Vagina (tissue), 2 donors: ENCODE data around the gene KAT2B. TPM values are rescaled to one million over a fixed set of nuclear protein-coding genes. Genes with fewer than 3 reads are reported as not detected.
"Not testable (repeated sequence)": the region's sequence is repeated elsewhere in the genome, so short reads cannot be mapped to it uniquely, and the experiment has no call there.

Source experiments
- DNase-seq, 2 donors: peaks; one replicate each; pipeline ENCODE4 v3.0.0-alpha.2; 2017; ENCODE audit errors: extremely low spot score in 2 of 2
- H3K27ac ChIP-seq: fragments of 200-600 bp; sonication (generic); one replicate; pipeline ENCODE4 v1.5.1; 2019
- H3K27me3 ChIP-seq: fragments of 200-600 bp; sonication (generic); one replicate; pipeline ENCODE4 v1.5.1; 2019
- H3K36me3 ChIP-seq, 2 donors: fragments of 200-600 bp; sonication (generic); one replicate each; pipeline ENCODE4 v1.5.1; 2017 to 2019
- H3K4me1 ChIP-seq: fragments of 200-600 bp; sonication (generic); one replicate; pipeline ENCODE4 v1.5.1; 2019
- H3K4me3 ChIP-seq, 2 donors: fragments of 200-600 bp; sonication (generic); 1 replicate in 1 of 2; 2 replicates in 1 of 2; pipeline ENCODE4 v1.5.1; 2016 to 2019
- H3K9me3 ChIP-seq: fragments of 200-600 bp; sonication (generic); one replicate; pipeline ENCODE4 v1.5.1; 2019
- POLR2A ChIP-seq, 2 donors: fragments of 450-650 bp; IDR thresholded peaks; one replicate each; pipeline ENCODE4 v1.6.1; 2017; ENCODE audit warnings: antibody characterized with exemption in 2 of 2, mild to moderate bottlenecking in 2 of 2, moderate library complexity in 2 of 2
- POLR2AphosphoS5 ChIP-seq, 2 donors: sonication (generic); formaldehyde crosslinking; IDR thresholded peaks; one replicate each; pipeline ENCODE4 v1.9.0; 2017; ENCODE audit warnings: antibody characterized with exemption in 2 of 2, mild to moderate bottlenecking in 2 of 2, low read depth in 1 of 2; ENCODE audit not compliant: insufficient read depth in 1 of 2
- intact Hi-C: fragments of 100-400 bp; cut with DNase I; formaldehyde crosslinking; loops from one replicate; pipeline ENCODE4 v1.15.1; 2023
- total RNA-seq: library from RNA; depleted of rRNA; stranded (reverse); fragments of >200 nt; gene quantifications from one replicate; pipeline ENCODE4 v1.2.3, GENCODE V29; 2016
- TF ChIP-seq, protein P1 (sequence below), 3 experiments: fragments of 450-650 bp in 2 of 3; fragments of 200-600 bp in 1 of 3; sonication (generic) in 1 of 3; IDR thresholded peaks; one replicate each; pipeline ENCODE4 v1.5.1; 2017 to 2019; ENCODE audit warnings: antibody characterized with exemption in 3 of 3, mild to moderate bottlenecking in 2 of 3, moderate library complexity in 2 of 3

Gene KAT2B
- total RNA-seq, 1 donor from 2014 or later: 41.0 TPM

DNA sequence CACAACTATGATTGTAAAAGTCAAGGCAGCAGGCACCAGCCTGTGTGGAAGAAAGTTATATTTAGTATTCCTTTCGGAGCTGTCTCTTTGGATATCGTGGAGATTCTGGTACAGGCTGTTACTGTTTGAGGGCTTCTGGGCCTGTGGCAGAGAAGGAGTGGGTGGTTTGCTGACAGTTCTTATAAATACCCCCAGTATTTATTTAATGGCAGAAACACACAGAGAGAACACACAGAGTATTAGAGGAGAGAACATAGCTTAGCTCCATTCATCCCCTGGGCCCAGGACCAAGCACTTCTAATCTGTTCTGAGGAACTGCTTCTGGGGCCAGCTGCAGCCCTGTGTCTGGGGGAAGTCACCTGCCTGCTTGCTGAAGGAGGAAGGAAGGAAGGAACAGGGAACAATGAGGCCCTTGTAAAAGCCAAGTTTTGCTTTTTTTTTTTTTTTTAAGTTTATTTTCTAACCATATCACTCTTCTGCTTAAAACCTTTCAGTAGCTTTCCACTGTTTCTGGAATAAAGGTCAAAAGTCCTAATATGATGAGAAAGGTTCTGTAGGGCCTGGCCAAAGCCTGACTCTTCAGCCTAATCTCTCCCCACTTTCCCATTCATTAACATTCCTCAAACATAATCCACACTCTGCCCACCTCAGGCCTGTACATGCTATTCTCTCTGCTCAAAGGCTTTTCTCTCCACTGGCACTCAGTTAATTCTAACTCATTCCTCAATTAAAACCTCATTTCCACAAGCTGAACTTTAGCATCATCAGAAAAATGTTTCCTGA lies 16.4 kb upstream of the KAT2B start:
- peak in 1 of 2 donors; percentile 63 for TF ChIP-seq POLR2AphosphoS5 (IDR thresholded peaks at IDR 0.05; ENCODE audit: insufficient read depth in 1 of 2, low read depth in 1 of 2)
- no peak for TF ChIP-seq POLR2A (IDR thresholded peaks at IDR 0.05)

DNA sequence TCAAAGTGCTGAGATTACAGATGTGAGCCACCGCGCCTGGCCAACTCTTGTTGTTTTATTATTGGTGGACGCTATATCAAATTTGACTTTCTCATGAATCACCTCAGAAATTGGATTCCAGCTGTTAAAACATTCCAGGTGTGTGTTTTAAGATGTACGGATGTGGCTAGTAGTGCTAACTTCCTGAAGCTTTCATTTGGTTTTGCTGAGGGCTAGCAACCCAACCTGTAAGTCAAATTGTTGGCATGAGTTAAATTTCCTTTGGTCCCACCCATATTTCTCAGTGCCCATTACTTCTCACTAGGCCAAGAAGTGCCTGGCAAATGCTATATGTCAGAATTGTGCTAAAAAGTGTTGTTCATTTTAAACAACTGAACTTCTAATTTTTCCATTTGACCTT lies 13.1 kb upstream of the KAT2B start:
- DNase-seq: no peak
- TF ChIP-seq POLR2A (IDR thresholded peaks at IDR 0.05) (no peak), POLR2AphosphoS5 (IDR thresholded peaks at IDR 0.05; ENCODE audit: insufficient read depth in 1 of 2, low read depth in 1 of 2) (no peak)
- TF ChIP-seq, protein P1, sequence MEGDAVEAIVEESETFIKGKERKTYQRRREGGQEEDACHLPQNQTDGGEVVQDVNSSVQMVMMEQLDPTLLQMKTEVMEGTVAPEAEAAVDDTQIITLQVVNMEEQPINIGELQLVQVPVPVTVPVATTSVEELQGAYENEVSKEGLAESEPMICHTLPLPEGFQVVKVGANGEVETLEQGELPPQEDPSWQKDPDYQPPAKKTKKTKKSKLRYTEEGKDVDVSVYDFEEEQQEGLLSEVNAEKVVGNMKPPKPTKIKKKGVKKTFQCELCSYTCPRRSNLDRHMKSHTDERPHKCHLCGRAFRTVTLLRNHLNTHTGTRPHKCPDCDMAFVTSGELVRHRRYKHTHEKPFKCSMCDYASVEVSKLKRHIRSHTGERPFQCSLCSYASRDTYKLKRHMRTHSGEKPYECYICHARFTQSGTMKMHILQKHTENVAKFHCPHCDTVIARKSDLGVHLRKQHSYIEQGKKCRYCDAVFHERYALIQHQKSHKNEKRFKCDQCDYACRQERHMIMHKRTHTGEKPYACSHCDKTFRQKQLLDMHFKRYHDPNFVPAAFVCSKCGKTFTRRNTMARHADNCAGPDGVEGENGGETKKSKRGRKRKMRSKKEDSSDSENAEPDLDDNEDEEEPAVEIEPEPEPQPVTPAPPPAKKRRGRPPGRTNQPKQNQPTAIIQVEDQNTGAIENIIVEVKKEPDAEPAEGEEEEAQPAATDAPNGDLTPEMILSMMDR (IDR thresholded peaks at IDR 0.05): no peak
- intact Hi-C loops: no loop called here
- Histone ChIP-seq H3K27me3 (no peaks in the 10 kb centered on the region), H3K36me3 (no peaks in the 10 kb centered on the region), H3K4me1 (peaks cover 13% of the 10 kb centered on the region), H3K4me3 (no peak overlapping the region), H3K9me3 (no peaks in the 10 kb centered on the region), H3K27ac (no peak overlapping the region)

More for the DNA sequence above, 16.4 kb upstream of the KAT2B start:
- no peak for DNase-seq
- Histone ChIP-seq H3K4me1 (peaks cover 13% of the 10 kb centered on the region), H3K27ac (peak overlapping the region; percentile 33), H3K9me3 (no peaks in the 10 kb centered on the region), H3K4me3 (no peak overlapping the region), H3K36me3 (no peaks in the 10 kb centered on the region), H3K27me3 (no peaks in the 10 kb centered on the region)
- intact Hi-C loops: no loop called here

DNA sequence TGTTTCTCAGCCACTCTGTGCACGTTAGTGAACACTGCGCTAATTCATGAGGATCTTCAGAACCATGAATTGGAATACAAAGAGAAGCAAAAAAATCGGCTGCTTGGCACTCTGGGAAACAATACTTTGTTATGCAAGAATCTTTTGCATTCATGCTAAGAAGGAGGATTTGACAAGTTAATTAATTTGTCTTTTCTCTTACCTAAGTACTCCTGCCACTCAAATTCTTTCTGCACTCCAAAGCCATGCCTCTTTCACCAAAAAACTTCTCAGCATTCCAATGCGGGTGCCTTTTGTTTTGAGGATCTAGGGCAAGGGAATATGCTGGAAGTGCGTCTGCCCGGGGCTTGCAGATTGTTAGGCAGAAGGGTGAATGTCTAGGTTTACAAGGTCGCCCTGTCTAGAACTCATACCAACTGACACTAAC lies 11.3 kb upstream of the KAT2B start:
- peaks cover 6% of the 10 kb centered on the region for H3K4me1 ChIP-seq
- no peak overlapping the region for H3K27ac ChIP-seq
- no peaks in the 10 kb centered on the region for H3K36me3 ChIP-seq
- no peak for DNase-seq
- TF ChIP-seq, protein P1 (IDR thresholded peaks at IDR 0.05): no peak
- TF ChIP-seq POLR2AphosphoS5 (IDR thresholded peaks at IDR 0.05; ENCODE audit: insufficient read depth in 1 of 2, low read depth in 1 of 2) (no peak), POLR2A (IDR thresholded peaks at IDR 0.05) (no peak)
- intact Hi-C loops: no loop called here
- H3K4me3 ChIP-seq: no peak overlapping the region
- H3K27me3 ChIP-seq: no peaks in the 10 kb centered on the region
- H3K9me3 ChIP-seq: no peaks in the 10 kb centered on the region

DNA sequence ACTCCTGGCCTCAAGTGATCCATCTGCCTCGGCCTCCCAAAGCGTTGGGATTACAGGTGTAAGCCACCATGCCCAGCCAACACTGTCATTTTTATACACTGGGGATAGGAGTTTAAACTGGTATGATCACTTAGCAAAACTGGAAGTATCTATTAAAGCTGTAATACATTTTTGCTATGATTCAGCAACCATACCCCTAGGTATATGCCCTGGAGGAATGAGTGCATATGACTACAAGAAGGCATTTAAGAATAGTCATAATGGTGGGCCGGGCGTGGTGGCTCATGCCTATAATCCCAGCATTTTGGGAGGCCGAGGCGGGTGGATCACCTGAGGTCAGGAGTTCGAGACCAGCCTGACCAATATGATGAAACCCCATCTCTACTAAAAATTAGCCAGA lies 8.3 kb upstream of the KAT2B start:
- H3K9me3 ChIP-seq, H3K27me3 ChIP-seq, H3K36me3 ChIP-seq, H3K4me1 ChIP-seq, DNase-seq, H3K27ac ChIP-seq, H3K4me3 ChIP-seq: not testable (repeated sequence)
- intact Hi-C loops: loop anchor here (5.0 kb wide), 1 partner anchor 85 kb away; the partner anchor contains the start of gene RAB5A

DNA sequence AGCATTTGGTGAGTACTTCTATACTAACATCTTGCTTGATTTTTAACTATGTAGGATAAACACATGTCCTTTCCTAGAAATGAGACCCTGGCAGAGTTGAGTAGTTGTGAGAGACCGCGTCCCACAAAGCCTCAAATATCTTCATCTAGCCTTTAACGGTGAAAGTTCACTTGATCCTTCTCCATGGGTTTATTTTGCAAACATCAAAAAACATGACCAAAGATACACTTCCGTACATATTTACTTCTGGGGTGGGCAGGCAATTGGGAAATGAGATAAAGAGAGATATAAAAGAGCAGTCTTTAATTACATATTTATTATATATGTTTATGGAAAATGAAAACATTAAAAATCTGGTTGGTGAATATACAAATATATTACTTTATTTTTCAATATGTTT lies 5.2 kb upstream of the KAT2B start:
- TF ChIP-seq POLR2A (IDR thresholded peaks at IDR 0.05): no peak
- peaks cover 4% of the 10 kb centered on the region for H3K4me1 ChIP-seq
- no peak overlapping the region for H3K27ac ChIP-seq
- H3K27me3 ChIP-seq: no peaks in the 10 kb centered on the region
- DNase-seq: no peak
- H3K36me3 ChIP-seq: no peaks in the 10 kb centered on the region
- H3K9me3 ChIP-seq: no peaks in the 10 kb centered on the region
- H3K4me3 ChIP-seq: no peak overlapping the region
- intact Hi-C loops: no loop called here

DNA sequence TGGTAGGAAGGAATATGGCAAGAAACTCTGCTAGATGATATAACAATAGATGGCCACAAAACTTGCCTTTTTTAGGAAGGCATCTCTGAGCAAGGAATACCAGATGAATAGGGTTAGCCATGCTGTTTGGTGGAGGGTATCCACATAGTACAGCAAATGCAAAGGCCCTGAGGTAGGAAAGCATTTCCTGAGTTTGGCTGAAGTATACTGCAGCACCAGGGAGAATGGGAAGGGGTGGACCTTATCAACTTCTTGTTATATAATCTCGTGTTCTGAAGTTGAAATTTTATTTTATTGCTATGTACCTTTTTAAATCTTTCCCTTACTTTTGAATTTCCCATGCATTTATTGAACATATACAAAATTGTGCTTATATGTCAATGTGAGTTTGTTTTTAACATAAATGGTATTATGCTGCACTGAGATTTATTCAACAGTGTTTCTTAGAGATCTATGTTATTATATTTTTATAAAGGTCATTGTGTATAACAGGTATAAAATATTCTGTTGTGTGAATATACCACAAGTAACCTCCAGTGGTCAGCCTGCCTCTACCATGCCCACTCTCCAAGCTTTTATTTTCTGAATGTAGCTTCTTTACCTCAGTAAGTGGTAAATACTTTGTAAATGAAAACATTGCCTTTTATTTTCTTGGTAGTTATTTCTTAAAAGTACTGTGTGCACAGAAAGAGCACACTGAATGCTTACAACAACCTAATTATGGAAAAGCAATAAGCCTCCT lies 2.8 kb upstream of the KAT2B start:
- no peak for DNase-seq
- intact Hi-C loops: no loop called here
- no peak for TF ChIP-seq POLR2A (IDR thresholded peaks at IDR 0.05)
- no peak for TF ChIP-seq POLR2AphosphoS5 (IDR thresholded peaks at IDR 0.05; ENCODE audit: insufficient read depth in 1 of 2, low read depth in 1 of 2)
- no peaks in the 10 kb centered on the region for H3K27me3 ChIP-seq
- no peaks in the 10 kb centered on the region for H3K36me3 ChIP-seq
- no peaks in the 10 kb centered on the region for H3K9me3 ChIP-seq
- H3K4me3 ChIP-seq: no peak overlapping the region
- peaks cover 15% of the 10 kb centered on the region for H3K4me1 ChIP-seq
- no peak overlapping the region for H3K27ac ChIP-seq
